Measurements from ENCODE around the gene FRMD5. TPM values are rescaled to one million over a fixed set of nuclear protein-coding genes. Genes with fewer than 3 reads are reported as not detected.
"Not testable (repeated sequence)": the region's sequence is repeated elsewhere in the genome, so short reads cannot be mapped to it uniquely, and the experiment has no call there.

The FRMD5 gene
- total RNA-seq, 1 donor from 2014 or later, result 9.9 TPM

- TF ChIP-seq, protein P1, sequence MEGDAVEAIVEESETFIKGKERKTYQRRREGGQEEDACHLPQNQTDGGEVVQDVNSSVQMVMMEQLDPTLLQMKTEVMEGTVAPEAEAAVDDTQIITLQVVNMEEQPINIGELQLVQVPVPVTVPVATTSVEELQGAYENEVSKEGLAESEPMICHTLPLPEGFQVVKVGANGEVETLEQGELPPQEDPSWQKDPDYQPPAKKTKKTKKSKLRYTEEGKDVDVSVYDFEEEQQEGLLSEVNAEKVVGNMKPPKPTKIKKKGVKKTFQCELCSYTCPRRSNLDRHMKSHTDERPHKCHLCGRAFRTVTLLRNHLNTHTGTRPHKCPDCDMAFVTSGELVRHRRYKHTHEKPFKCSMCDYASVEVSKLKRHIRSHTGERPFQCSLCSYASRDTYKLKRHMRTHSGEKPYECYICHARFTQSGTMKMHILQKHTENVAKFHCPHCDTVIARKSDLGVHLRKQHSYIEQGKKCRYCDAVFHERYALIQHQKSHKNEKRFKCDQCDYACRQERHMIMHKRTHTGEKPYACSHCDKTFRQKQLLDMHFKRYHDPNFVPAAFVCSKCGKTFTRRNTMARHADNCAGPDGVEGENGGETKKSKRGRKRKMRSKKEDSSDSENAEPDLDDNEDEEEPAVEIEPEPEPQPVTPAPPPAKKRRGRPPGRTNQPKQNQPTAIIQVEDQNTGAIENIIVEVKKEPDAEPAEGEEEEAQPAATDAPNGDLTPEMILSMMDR (IDR thresholded peaks at IDR 0.05; ENCODE audit: insufficient read depth, low read length, poor library complexity, severe bottlenecking), result no peak
- no peaks in the 10 kb centered on the region for H3K27me3 ChIP-seq (ENCODE audit: control insufficient read depth, insufficient read depth, low read length)
- H3K4me3 ChIP-seq (ENCODE audit: low read depth, low read length), result no peak overlapping the region
- H3K36me3 ChIP-seq (ENCODE audit: control insufficient read depth, insufficient read depth, low read length), result no peaks in the 10 kb centered on the region
- no peak for DNase-seq (ENCODE audit: low read depth)
Observed at GRCh38 chr15:43828061-43828657, 366.9 kb downstream of the FRMD5 start.

- DNase-seq (ENCODE audit: low read depth), result peak; percentile 44
- peak within 1 kb of the TSS; percentile 57 for H3K4me3 ChIP-seq (ENCODE audit: low read depth, low read length)
- no peaks in the 10 kb centered on the region for H3K27me3 ChIP-seq (ENCODE audit: control insufficient read depth, insufficient read depth, low read length)
- H3K36me3 ChIP-seq (ENCODE audit: control insufficient read depth, insufficient read depth, low read length), result no peaks in the 10 kb centered on the region
- TF ChIP-seq, protein P1 (IDR thresholded peaks at IDR 0.05; ENCODE audit: insufficient read depth, low read length, poor library complexity, severe bottlenecking), result no peak
Observed at GRCh38 chr15:43826508-43827341, 368.3 kb downstream of the FRMD5 start, which contains the start of gene WDR76. Gene WDR76 (plus strand): TSS chr15:43827002. CDS start chr15:43827033, 31 bp downstream.

- H3K4me3 ChIP-seq (ENCODE audit: low read depth, low read length), result peak overlapping the region; percentile 57
- DNase-seq (ENCODE audit: low read depth), result no peak
- no peaks in the 10 kb centered on the region for H3K36me3 ChIP-seq (ENCODE audit: control insufficient read depth, insufficient read depth, low read length)
- no peaks in the 10 kb centered on the region for H3K27me3 ChIP-seq (ENCODE audit: control insufficient read depth, insufficient read depth, low read length)
- TF ChIP-seq, protein P1 (IDR thresholded peaks at IDR 0.05; ENCODE audit: insufficient read depth, low read length, poor library complexity, severe bottlenecking), result no peak
Observed at GRCh38 chr15:43826029-43826507, 369.0 kb downstream of the FRMD5 start.

- not testable (repeated sequence) for H3K27me3 ChIP-seq (ENCODE audit: control insufficient read depth, insufficient read depth, low read length); H3K4me3 ChIP-seq (ENCODE audit: low read depth, low read length); DNase-seq (ENCODE audit: low read depth); H3K36me3 ChIP-seq (ENCODE audit: control insufficient read depth, insufficient read depth, low read length)
Observed at GRCh38 chr15:43825305-43825704, 369.8 kb downstream of the FRMD5 start.

DNA sequence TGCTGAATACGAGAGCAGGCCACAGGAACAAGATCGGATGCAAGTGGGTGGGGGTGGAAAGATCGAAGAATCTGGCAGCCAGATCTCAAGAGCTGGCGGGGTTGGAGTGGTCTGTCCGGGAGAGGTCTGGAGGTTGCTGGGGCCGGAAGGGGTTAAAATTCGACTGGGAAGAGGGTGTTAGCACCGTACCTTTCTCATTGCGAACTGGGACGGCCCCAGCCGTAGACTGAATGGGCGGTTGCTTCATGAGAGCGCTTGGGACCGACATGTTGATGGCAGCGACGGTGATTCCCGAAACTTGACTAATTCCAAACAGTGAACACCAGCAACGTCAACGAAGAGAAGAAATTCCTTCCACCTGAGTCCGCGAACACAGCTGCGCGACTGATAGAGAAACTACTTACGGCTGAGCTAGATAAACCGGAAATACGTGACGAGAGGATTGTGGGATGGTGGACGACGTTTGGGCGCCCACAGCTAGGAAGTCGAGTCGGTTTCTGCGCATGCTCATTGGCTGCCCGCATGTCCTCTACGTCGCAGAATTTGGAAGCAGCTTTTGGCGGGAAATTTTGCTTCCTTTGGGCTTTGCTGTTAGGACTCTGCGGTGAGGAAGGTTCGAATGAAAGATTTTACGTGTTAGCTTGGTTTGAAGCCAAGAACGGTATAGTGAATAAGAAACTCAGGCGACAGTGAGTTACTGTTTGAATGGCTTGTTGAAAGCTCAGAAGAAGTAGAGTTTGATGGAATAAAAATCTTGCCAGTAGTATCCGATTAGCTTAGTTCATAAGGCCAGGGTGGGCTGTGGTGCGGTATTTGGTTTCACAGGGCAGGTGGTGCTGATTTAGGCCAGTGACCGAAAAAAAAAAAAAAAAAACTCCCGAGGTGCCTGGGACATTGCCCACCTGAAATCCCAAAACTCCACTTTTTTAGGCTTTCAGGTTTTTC is 370.5 kb downstream of the FRMD5 start, which contains the start of gene MFAP1:
Gene MFAP1 (minus strand): TSS at position 389 of the 945 bp plus-strand sequence. CDS start 121 bp downstream, at position 268.
- Histone ChIP-seq H3K4me3 (ENCODE audit: low read depth, low read length) (peak within 1 kb of the TSS; percentile 58), H3K36me3 (ENCODE audit: control insufficient read depth, insufficient read depth, low read length) (no peaks in the 10 kb centered on the region), H3K27me3 (ENCODE audit: control insufficient read depth, insufficient read depth, low read length) (no peaks in the 10 kb centered on the region)
- peak; percentile 91 for DNase-seq (ENCODE audit: low read depth)
- TF ChIP-seq, protein P1 (IDR thresholded peaks at IDR 0.05; ENCODE audit: insufficient read depth, low read length, poor library complexity, severe bottlenecking), result no peak
